ENCODE data around the gene CRYZ.

CRYZ gene

DNA sequence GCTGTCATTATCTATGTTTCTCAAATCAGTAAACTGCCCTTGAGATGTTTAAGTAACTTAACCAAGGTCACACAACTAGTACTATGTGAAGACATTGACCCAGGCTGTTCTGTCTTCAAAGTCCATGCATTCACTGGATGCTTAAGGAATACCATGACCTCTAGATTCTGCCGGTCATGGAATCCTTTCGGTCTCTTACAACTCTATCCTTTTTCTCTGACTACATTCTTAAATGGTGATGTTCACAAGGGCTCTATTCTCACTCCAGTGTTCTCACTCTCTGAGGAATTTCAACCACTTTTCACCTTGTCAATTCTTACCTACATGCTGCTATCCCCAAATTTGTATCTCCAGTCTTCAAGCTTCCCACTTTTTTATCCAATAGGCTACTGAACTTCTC, 15.2 kb downstream of the CRYZ start:
- TF ChIP-seq ZFX (IDR thresholded peaks at IDR 0.05): no peak
- TF ChIP-seq, protein P1, sequence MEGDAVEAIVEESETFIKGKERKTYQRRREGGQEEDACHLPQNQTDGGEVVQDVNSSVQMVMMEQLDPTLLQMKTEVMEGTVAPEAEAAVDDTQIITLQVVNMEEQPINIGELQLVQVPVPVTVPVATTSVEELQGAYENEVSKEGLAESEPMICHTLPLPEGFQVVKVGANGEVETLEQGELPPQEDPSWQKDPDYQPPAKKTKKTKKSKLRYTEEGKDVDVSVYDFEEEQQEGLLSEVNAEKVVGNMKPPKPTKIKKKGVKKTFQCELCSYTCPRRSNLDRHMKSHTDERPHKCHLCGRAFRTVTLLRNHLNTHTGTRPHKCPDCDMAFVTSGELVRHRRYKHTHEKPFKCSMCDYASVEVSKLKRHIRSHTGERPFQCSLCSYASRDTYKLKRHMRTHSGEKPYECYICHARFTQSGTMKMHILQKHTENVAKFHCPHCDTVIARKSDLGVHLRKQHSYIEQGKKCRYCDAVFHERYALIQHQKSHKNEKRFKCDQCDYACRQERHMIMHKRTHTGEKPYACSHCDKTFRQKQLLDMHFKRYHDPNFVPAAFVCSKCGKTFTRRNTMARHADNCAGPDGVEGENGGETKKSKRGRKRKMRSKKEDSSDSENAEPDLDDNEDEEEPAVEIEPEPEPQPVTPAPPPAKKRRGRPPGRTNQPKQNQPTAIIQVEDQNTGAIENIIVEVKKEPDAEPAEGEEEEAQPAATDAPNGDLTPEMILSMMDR (conservative IDR thresholded peaks at IDR 0.05): no peak
- H3K27ac ChIP-seq: no peak overlapping the region

DNA sequence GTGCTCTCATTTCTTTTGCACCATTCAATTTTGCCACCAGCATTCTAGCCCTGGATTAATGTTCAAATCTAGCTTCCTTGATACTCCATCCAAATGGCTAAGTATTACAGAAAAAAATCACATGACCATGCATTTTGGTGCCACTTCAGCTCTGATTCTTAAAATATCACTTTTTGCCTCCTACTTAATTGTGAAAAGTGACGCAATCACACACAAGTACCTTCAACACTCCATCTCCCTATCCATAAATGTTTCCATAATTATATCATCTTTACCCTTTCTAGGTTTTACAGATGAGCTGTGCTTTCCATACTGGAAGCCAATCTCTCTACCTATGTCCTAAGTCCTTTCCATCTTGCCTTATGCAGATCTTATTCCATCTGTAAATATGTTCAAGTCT, 16.0 kb downstream of the CRYZ start:
- TF ChIP-seq, protein P1 (conservative IDR thresholded peaks at IDR 0.05): no peak
- no peak for TF ChIP-seq ZFX (IDR thresholded peaks at IDR 0.05)

DNA sequence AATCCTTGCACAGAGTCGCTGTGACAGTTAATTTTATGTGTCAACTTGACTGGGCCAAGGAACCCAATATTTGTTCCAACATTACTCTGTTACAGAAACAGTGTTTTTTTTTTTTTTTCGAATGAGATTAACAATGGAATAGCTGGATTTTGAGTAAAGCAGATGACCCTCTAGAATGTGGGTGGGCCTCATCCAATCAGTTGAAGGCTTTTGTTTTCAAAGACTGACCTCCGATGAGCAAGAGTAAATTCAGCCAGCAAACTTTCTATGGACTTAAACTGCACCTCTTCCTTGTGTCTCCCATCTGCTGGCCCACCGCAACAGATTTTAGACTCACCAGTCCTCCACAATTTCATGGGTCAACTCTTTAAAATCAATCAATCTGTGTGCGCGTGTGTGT, 17.0 kb downstream of the CRYZ start:
- no peak overlapping the region for H3K27ac ChIP-seq
- TF ChIP-seq ZFX (IDR thresholded peaks at IDR 0.05): no peak
- TF ChIP-seq, protein P1 (conservative IDR thresholded peaks at IDR 0.05): no peak

More for the DNA sequence above, 16.0 kb downstream of the CRYZ start:
- no peak overlapping the region for H3K27ac ChIP-seq

DNA sequence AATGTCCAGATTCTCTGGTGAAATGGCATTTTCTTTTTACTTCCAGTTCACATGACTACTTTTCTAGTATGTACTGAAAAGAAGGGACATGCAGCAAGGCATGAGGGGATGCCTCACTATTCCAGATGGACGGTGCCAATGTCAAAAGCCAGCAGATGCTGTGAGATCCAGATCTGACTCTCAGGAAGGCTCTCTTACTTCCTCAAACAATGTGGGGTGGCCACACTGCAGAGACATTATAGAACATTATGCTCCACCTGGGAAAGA, 17.7 kb downstream of the CRYZ start:
- TF ChIP-seq, protein P1 (conservative IDR thresholded peaks at IDR 0.05): no peak
- no peak for TF ChIP-seq ZFX (IDR thresholded peaks at IDR 0.05)
- H3K27ac ChIP-seq: no peak overlapping the region

DNA sequence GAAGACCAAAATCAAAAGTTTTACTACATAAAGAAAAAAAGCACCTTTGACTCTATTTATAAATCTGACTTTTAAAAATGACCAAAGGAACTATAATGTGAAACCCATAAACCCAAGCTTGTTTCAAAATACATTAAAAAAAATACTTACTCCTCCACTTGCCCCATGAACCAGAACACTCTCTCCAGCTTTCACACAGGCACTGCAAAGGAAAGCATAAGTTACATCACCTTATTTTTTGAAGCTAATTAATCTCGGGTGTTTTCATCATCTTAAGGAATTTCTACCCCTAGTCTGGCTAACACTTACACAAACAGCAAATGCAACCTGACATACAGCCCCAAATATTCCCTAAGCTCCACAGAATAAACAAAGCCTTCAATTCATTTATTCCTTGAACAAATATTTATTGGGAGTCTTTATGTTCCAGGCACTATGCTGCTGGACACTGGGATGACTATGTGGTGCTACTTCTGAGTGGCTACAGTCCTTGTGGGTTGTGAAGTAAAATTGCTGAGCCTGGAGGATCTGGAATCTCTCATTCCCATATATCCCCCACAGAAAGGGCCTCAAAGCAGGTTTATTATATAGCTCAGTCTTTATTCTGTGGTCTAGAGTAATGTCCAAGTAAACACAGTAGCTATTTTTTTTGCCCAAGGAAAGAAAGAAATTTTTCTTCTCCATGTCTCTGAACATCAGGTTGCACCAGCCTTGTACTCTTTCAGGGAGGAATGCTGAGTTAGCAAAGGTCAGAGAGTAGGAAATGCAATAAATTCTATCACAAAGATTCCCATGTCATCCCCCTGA, 18.2 kb downstream of the CRYZ start:
- TF ChIP-seq, protein P1 (conservative IDR thresholded peaks at IDR 0.05): no peak
- no peak for TF ChIP-seq ZFX (IDR thresholded peaks at IDR 0.05)
- H3K27ac ChIP-seq: no peak overlapping the region

DNA sequence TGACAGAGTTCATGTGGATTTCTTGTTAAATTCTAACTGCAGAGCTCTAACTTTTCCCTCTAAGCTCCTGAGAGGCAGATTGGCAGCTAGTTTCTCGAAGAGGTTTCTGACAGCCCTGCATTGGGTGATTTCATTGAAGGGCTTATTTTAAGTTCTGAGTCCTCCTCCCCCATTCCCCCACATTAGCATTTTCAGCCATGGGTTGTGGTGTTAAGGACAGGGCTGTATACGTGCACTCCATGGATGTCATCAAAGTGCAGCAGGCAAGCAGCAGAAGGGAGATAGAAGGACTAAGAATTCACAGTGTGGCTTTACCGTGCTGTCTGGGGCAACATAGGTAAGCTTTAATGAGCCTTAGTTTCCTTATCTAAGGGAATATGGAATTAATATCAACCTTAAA, 19.0 kb downstream of the CRYZ start:
- TF ChIP-seq ZFX (IDR thresholded peaks at IDR 0.05): no peak
- TF ChIP-seq, protein P1 (conservative IDR thresholded peaks at IDR 0.05): no peak
- no peak overlapping the region for H3K27ac ChIP-seq

DNA sequence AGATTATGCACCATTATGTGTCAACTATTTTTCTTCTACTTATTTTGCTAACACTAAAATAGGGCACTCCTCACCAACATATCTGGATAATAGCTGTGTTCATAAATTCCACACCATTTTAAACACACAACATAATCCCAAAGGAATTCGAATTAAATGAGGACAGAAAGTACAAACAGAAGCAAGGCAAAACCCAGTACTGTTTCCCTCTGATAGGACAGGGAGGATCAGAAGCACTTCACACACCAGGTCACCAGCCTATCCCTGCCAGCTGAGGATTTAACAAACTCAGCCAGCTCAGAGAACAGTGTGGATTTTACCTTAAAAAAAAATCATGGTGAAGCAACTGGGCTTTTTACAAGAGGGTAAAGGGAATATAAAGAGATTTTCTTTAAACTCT, 20.0 kb downstream of the CRYZ start:
- H3K27ac ChIP-seq: no peak overlapping the region
- TF ChIP-seq ZFX (IDR thresholded peaks at IDR 0.05): no peak
- TF ChIP-seq, protein P1 (conservative IDR thresholded peaks at IDR 0.05): no peak

Data from C4-2B (cell line).